Stimulated activated CD4-positive, alpha-beta T cell treated with anti-CD3 and anti-CD28 coated beads, TNF-alpha, amount 100 ng/mL, for 48 hours (primary cell): ENCODE results near the gene SOX6.

Source experiments
- DNase-seq, 3 donors: peaks; one replicate each; pipeline ENCODE4 v3.0.0-alpha.2; 2020; ENCODE audit warnings: low read depth in 3 of 3

Gene SOX6

GRCh38 chr11:16364254-16364653 lies 7.9 kb upstream of the SOX6 start:
- no peak for DNase-seq

GRCh38 chr11:16363706-16364105 lies 7.4 kb upstream of the SOX6 start:
- no peak for DNase-seq

DNA sequence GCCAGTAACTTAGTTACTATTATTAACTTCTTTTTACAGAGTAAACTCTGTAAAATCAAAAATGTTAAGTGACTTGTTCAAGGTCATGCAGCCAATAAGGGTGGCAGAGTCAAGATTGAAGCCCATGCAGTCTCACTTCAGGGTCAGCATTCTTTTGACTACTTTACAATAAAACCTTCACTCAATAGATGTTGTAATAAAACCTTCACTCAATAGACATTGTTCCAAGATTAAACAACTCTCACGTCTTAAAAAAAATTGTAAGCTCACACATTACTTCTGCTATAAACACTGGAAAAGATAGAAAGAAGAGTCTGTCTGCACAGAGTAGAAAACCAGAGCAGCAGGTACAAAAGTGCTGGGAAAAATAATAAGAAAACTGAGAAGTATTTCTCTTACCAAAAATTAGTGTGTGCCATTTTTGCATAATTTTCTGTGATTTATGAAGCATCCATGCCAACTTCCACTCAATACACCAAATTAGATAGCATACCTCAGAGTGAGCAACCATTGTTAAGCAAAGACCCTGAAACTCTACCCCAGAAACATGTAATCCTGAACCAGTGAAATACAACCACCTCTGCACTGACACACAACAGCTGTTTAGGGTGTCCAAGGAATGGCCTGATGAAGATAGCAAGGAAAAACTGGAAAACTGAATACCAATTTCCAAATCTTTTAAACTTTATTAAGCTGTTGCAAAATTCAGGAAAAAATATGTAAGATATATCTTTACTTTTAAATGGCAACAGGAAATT lies 4.9 kb upstream of the SOX6 start:
- no peak for DNase-seq

- DNase-seq: no peak
These were observed 3.0 kb upstream of the SOX6 start for GRCh38 chr11:16359369-16359768.

DNA sequence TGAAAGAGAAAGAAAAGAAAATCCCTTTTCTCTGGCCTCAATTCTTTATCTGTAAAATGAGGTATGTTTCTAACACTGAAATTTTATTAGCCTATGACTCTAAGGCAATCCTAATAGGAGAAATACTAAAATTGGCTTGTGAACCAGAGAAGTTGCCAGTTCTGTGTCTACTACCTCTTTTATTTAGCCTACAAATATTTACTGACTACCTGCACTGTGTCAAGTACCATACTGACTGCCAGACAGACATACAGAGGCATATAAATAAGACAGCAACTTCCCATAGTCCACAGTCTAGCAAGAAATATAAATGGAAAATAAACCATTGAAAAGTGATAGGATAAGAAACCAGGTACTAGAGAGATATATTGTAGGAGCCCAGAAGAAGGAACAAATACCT lies 2.4 kb upstream of the SOX6 start:
- no peak for DNase-seq

- DNase-seq: no peak
These were observed 1.4 kb upstream of the SOX6 start for GRCh38 chr11:16357775-16358174.

- DNase-seq: no peak
These were observed 531 bp upstream of the SOX6 start for GRCh38 chr11:16356761-16357393.

DNA sequence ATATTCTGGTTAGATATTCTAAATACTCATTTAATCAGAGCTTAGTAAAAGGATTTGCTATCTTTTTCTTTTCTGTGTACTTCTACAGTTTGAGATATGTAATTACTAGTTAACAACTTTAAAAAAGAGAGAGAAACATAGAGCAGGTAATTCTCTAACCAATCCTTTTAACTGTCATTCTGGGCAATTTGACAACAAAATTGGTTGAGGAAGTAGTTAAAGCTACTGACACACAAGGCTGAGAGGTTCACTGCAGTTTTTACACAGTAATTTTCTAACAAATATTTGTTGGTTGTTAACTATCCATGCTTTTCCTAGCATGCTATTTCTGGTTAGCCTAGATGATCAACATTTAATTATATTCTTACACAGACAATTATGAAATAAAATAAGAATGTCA lies 3.6 kb downstream of the SOX6 start:
- DNase-seq: no peak

DNA sequence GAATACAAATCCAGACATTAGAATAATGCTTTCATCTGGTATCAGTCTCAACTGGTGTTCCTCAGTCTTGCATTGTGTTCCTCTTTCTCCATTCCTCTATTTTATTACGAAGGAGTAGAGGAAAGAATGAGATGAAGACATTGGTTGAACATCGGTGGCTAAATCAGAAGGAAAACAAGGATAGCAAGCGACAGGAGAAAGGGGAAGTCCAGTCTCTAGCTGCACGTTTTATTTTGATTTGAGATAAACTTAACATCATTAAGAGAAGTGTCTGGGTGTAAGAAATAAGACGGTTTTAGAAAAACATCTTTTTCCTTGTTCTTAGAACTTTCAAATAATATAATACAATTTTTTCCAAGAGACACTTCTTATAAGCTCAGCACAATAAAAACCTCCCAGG lies 6.2 kb downstream of the SOX6 start:
- DNase-seq: no peak

- no peak for DNase-seq
These were observed 8.2 kb downstream of the SOX6 start for GRCh38 chr11:16347928-16348685.

- DNase-seq: no peak
These were observed 9.4 kb downstream of the SOX6 start for GRCh38 chr11:16346975-16347374.

GRCh38 chr11:16341853-16342252 lies 14.5 kb downstream of the SOX6 start:
- DNase-seq: no peak

- DNase-seq: no peak
These were observed 18.0 kb downstream of the SOX6 start for GRCh38 chr11:16338393-16338792.

- DNase-seq: no peak
These were observed 18.7 kb downstream of the SOX6 start for GRCh38 chr11:16337421-16338213.

- no peak for DNase-seq
These were observed 19.6 kb downstream of the SOX6 start for GRCh38 chr11:16336721-16337120.

DNA sequence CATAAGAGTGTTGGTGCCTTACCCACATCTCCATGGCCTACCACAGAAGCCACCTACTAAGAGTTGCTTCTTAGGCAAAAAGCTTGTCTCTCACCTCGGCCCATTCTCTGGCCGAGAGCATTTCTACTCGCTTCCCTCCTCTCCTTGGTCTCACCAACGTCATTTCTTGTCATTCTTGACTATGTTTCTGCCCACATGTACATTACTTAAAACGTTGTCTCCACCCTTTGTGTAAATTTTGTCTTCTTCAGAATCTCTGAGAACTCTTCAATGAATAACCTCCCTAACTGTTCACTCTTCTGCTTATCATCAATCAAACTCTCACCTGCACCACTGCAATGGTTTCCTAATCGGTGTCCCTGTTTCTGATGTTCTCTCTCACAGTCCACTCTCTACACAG lies 20.1 kb downstream of the SOX6 start:
- DNase-seq: no peak

- no peak for DNase-seq
These were observed 20.9 kb downstream of the SOX6 start for GRCh38 chr11:16335236-16335962.

- DNase-seq: no peak
These were observed 29.6 kb downstream of the SOX6 start for GRCh38 chr11:16326679-16327297.

DNA sequence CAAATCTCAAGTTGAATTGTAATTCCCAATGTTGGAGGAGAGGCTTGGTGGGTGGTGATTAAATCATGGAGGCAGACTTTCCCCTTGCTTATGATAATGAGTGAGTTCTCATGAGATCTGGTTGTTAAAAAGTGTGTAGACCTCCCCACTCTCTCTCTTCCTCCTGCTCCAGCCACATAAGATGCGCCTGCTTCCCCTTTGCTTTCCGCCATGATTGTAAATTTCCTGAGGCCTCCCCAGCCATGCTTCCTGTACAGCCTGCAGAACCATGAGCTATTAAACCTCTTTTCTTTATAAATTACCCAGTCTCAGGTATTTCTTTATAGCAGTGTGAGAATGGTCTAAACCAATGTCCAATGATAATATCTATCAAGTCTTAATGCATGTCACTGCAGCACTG lies 34.2 kb downstream of the SOX6 start:
- no peak for DNase-seq

DNA sequence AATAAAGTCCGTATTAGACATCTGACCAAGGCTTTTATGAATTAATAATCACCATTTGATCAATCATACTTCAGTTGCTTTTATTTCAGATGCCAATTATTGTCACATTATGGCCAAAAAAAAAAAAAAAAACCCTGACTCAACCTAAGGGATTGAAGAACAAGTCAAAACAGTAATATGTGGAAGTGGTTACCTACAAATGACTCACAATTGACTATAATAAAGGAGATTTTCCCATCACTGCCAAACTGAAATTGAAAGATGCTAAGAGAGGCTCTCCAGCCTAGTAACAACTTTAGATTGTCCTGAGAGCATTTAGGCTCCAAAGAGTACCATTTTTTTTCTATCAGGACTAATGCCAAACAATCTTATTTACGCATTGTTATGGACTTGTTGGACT lies 35.2 kb downstream of the SOX6 start:
- DNase-seq: no peak

GRCh38 chr11:16318320-16318719 lies 38.0 kb downstream of the SOX6 start:
- DNase-seq: no peak
